NCI-H748 treated with DMSO at 0.1 percent for 48 hours (cell line): ENCODE measurements around the gene MAP4K4.

Experiments used
- DNase-seq: peaks from one replicate; lab custom pipeline; 2025; lab: John Stamatoyannopoulos, UW

MAP4K4 gene

GRCh38 chr2:101869527-101869926, 172.0 kb downstream of the MAP4K4 start:
- DNase-seq: no peak

DNA sequence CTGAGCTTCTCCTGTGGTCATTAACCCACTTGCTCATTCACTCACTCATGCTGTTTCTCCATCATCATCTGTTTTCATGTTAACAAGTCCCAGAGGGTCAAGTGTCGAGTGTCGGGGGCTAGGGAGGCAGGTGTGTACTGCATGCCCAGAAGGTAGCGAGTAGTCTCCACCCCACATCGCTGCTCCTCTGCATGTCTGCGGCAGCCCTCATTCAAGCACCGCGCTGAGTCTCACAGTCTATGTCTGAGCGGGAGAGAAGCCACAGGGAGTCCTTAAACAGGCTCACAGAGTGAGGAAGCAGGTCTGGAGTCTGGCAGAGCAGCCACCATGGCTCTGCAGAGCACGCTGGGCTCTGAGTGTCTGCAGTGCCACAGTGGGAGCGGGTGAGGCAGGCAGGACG, 172.9 kb downstream of the MAP4K4 start:
- DNase-seq: no peak

GRCh38 chr2:101871480-101871879, 174.0 kb downstream of the MAP4K4 start:
- no peak for DNase-seq

- no peak for DNase-seq
Measured at GRCh38 chr2:101872480-101872879, 175.0 kb downstream of the MAP4K4 start.

DNA sequence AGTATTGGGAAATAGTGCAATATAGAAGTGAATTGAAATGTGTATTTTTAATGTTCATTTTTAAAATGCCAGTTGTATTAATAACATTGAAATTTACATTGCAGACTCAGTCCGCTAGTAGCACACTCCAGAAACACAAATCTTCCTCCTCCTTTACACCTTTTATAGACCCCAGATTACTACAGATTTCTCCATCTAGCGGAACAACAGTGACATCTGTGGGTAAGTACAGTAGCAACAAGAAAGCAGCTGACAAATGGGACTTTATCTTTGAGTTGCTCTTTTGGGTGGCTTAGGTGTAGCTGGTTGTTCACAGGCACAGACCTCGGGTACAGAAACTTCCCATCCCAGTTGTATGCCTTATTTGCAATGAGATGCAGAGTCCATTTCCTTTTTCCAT, 176.0 kb downstream of the MAP4K4 start:
- DNase-seq: no peak

GRCh38 chr2:101874069-101874468, 176.6 kb downstream of the MAP4K4 start:
- DNase-seq: no peak

DNA sequence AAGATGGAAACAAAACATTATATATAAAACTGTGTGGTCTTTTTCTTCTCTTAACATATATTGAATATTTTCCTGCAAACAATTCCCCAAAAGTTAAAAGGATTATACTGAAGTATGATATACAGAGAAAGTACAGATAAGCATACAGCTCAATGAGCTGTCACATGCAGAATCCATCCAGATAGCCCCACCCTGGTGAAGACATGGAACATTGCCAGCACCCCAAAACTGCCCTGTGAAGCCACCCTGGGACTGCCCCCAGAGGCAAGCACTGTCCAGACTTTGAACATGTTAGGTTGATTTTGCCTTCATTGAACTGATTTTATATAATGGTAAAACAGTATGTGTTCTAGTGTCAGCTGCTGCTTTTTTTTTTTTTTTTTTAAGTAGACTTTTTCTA, 182.0 kb downstream of the MAP4K4 start:
- DNase-seq: no peak

GRCh38 chr2:101881131-101881530, 183.6 kb downstream of the MAP4K4 start:
- DNase-seq: no peak

GRCh38 chr2:101882769-101883307, 185.3 kb downstream of the MAP4K4 start:
- DNase-seq: no peak

DNA sequence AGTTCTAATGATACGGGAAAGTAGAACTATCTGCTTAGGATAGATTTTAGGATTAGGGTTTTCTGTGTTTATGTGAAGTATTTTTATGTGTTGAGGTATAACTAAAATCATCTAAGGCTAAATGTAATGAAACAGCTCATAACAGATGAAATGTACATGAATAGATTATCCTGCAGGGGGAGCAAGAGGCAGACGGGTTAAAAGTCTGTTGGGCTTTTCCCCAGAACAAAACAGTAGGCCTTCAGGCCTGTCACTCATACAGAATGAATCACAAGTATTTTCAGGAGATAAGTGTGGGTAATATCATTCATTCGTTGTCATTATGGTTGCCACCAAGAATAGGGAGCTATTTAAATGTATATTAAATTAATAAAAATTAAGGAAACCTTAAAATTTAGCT, 186.4 kb downstream of the MAP4K4 start:
- no peak for DNase-seq

DNA sequence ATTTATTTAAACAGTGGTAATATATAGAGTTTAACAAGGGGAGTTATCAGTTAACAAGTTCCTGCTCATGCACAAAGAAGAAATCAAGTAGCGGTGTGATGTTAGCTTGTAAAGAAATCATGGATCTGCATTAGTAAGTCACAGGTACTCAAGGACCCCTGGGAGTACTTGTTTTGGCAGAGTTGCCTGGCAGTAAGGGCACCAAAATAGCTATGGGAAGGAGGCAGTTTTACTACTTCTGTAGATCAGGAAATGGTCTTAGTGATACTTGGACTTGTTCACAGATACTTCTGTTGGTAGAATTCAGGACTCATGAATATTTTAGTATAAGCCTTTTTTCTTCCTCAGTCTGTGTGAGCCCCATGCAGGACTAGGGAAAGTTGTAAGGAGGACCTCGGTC, 186.9 kb downstream of the MAP4K4 start:
- no peak for DNase-seq

- no peak for DNase-seq
Measured at GRCh38 chr2:101887328-101887727, 189.8 kb downstream of the MAP4K4 start.

GRCh38 chr2:101889460-101890098, 192.1 kb downstream of the MAP4K4 start:
- DNase-seq: no peak

- no peak for DNase-seq
Measured at GRCh38 chr2:101892377-101892776, 194.9 kb downstream of the MAP4K4 start.

DNA sequence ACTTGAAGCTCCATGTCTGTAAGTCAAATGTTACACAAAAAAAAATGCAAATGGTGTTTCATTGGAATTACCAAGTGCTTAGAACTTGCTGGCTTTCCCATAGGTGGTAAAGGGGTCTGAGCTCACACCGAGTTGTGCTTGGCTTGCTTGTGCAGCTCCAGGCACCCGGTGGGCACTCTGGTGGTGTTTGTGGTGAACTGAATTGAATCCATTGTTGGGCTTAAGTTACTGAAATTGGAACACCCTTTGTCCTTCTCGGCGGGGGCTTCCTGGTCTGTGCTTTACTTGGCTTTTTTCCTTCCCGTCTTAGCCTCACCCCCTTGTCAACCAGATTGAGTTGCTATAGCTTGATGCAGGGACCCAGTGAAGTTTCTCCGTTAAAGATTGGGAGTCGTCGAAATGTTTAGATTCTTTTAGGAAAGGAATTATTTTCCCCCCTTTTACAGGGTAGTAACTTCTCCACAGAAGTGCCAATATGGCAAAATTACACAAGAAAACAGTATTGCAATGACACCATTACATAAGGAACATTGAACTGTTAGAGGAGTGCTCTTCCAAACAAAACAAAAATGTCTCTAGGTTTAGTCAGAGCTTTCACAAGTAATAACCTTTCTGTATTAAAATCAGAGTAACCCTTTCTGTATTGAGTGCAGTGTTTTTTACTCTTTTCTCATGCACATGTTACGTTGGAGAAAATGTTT, 196.3 kb downstream of the MAP4K4 start:
- no peak for DNase-seq

DNA sequence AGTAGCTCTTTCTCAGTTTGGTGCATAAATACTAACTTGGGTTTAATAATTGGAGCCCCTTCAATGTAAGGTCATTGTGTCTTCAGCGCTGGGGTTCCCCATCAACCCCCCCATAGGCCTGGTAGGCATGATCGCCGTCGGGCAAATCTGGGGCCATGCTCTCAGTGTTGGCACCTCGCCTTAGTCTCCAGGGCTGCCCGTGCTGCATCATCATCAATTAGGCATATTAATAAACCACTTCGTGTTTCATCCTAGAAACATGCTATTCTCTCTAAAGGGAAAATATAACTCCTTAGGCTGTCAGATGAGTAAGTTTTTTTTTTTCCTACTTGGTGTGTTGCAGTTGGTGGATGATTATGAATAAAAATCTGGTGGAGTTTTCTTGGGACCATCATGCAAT, 197.5 kb downstream of the MAP4K4 start:
- no peak for DNase-seq

DNA sequence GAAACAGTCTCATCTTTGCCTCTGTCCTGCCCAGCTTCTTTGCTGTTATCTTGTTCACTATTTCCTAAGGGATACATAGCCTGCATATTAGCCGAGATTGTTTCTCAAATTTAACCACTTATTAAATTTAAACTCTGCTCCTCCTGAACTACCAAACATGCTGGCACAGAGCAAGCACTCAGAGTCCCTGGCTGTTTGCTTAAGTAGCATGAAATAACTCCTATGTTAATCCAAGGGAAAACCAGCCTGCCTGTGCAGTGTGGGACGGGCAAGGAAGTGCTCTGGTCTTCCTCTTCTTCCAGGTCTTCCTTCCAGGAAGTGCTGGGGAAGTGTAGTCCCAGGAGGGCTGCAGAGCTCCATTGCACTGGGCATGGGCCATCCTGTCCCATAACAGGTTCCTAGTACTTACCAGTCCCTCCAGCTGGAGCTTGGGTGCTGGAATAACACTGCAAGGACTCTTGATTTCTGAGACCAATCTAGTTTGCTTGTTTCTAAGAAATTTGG, 198.4 kb downstream of the MAP4K4 start:
- no peak for DNase-seq

- no peak for DNase-seq
Measured at GRCh38 chr2:101897301-101897700, 199.8 kb downstream of the MAP4K4 start.

DNA sequence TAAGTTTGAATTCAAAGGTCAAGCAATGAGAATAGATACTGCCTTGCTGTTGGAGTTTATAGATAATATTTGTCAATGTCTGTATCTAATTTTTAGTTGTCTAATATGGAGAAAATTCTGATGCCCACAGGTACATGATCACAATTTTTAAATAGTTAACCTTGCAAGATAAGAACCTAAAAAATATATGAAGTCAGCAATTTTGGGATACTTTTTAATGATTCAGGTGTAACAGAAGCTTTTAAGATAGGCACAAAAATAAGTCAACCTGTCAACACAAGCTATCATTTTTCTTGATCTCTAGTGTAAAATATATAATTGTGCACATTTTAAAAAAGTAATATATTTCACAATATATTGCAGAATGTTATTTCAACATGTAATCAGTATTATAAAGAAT, 201.8 kb downstream of the MAP4K4 start:
- no peak for DNase-seq

- no peak for DNase-seq
Measured at GRCh38 chr2:101899871-101900270, 202.4 kb downstream of the MAP4K4 start.

DNA sequence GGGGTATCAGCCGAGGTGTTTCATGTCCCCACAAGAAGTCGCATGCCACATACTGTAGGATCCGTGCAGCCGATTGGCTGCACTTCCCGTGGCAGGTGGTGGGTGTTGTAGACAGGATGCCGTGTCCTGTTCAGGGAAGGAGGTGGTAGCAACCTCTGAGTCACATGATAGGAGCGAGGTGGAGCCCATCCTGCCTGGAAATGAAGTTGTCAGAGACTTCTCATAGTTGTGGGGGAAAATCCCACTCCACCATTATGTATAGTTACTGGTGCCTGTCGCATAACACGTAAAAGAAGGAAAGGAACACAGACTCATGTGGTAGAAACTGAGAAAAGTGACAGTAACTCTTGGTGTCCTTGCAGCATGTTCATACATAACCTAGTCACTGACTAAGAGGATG, 202.9 kb downstream of the MAP4K4 start:
- no peak for DNase-seq

GRCh38 chr2:101901241-101901640, 203.7 kb downstream of the MAP4K4 start:
- DNase-seq: no peak

DNA sequence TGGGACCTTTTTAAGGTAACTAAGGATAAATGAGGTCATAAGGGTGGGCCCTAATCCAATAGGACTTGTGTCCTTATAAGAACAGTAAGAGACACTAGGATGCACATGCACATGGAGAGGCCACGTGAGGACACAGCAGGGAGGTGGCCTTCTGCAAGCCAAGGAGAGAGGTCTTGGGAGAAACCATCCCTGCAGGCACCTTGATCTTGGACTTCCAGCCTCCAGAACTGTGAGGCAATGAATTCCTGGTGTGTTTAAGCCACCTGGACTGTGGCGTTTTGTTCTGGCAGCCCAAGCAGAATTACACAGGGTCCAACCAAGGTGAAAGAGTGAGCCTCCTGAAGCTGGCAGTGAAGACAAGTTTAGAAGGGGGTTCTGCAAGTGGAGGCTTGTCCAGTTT, 204.7 kb downstream of the MAP4K4 start:
- DNase-seq: no peak

DNA sequence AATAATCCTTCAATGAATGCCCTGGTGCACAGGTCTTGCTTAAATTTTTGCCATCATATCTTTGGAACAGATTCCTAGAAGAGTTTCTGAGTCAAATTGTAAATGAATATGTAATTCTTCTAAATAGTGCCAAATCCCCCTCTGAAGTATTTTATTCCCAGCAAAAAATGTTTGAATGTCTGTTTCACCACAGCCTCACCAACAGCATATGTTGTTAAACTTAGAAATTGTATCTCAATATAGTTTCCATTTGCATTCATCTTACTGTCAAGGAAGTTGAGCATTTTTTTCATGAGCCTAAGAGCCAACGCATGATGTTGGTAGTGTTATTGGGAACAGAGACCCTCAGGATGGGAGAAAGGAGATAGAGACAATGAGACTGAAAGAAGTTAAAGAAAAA, 207.4 kb downstream of the MAP4K4 start:
- no peak for DNase-seq
